Stimulated activated CD4-positive, alpha-beta T cell treated with anti-CD3 and anti-CD28 coated beads, Interleukin-12 subunit alpha, Interleukin-12 subunit beta, amount 100 ng/mL, for 48 hours (primary cell): ENCODE data around the gene FNDC11.
"Not testable (repeated sequence)": the region's sequence is repeated elsewhere in the genome, so short reads cannot be mapped to it uniquely, and the experiment has no call there.

Experiments used
- DNase-seq, 3 donors: peaks; one replicate each; pipeline ENCODE4 v3.0.0-alpha.2; 2020; ENCODE audit warnings: low read depth in 2 of 3, low spot score in 1 of 3

FNDC11 gene

GRCh38 chr20:63553933-63554290 lies at the start of gene FNDC11:
Gene FNDC11 (plus strand): TSS chr20:63554159. CDS start chr20:63555664, 1,505 bp downstream.
- peak in 1 of 3 donors; percentile 26 for DNase-seq

- DNase-seq: no peak
Observed at GRCh38 chr20:63504642-63505041, 49.3 kb upstream of the FNDC11 start.

- no peak for DNase-seq
Observed at GRCh38 chr20:63505281-63505680, 48.7 kb upstream of the FNDC11 start.

GRCh38 chr20:63505723-63506122 lies 48.2 kb upstream of the FNDC11 start:
- no peak for DNase-seq

GRCh38 chr20:63507083-63507743 lies 46.7 kb upstream of the FNDC11 start:
- no peak for DNase-seq

GRCh38 chr20:63508072-63508768 lies 45.7 kb upstream of the FNDC11 start:
- DNase-seq: no peak

- no peak for DNase-seq
Observed at GRCh38 chr20:63509088-63509564, 44.8 kb upstream of the FNDC11 start.

GRCh38 chr20:63513207-63513606 lies 40.8 kb upstream of the FNDC11 start:
- no peak for DNase-seq

- not testable (repeated sequence) for DNase-seq
Observed at GRCh38 chr20:63514520-63514919, 39.4 kb upstream of the FNDC11 start.

GRCh38 chr20:63517376-63518309 lies 36.3 kb upstream of the FNDC11 start:
- no peak for DNase-seq

- no peak for DNase-seq
Observed at GRCh38 chr20:63518351-63518861, 35.6 kb upstream of the FNDC11 start.

- no peak for DNase-seq
Observed at GRCh38 chr20:63518946-63519667, 34.9 kb upstream of the FNDC11 start.

GRCh38 chr20:63519668-63520503 lies 34.1 kb upstream of the FNDC11 start:
- peak in 2 of 3 donors; percentile 37 to 42 for DNase-seq

- DNase-seq: peak; percentile 66 to 77 (median 68)
Observed at GRCh38 chr20:63520504-63520933, 33.4 kb upstream of the FNDC11 start, which contains the start of gene PPDPF. Gene PPDPF (plus strand): TSS chr20:63520765. CDS start chr20:63521309, 544 bp downstream.

GRCh38 chr20:63520934-63521601 lies 32.9 kb upstream of the FNDC11 start:
- DNase-seq: peak in 2 of 3 donors; percentile 48 to 63

GRCh38 chr20:63521602-63522001 lies 32.4 kb upstream of the FNDC11 start:
- no peak for DNase-seq

- no peak for DNase-seq
Observed at GRCh38 chr20:63522091-63522868, 31.7 kb upstream of the FNDC11 start.

GRCh38 chr20:63522981-63523611 lies 30.9 kb upstream of the FNDC11 start:
- DNase-seq: no peak
